Measurements from ENCODE around the gene PAQR6. TPM values are rescaled to one million over a fixed set of nuclear protein-coding genes. Genes with fewer than 3 reads are reported as not detected.

Gene PAQR6, protein sequence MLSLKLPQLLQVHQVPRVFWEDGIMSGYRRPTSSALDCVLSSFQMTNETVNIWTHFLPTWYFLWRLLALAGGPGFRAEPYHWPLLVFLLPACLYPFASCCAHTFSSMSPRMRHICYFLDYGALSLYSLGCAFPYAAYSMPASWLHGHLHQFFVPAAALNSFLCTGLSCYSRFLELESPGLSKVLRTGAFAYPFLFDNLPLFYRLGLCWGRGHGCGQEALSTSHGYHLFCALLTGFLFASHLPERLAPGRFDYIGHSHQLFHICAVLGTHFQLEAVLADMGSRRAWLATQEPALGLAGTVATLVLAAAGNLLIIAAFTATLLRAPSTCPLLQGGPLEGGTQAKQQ
- 1 to 10 TPM; 2.6 to 5.5 (median 3.5) TPM for total RNA-seq
- total RNA-seq (2013), result 1.4 TPM

DNA sequence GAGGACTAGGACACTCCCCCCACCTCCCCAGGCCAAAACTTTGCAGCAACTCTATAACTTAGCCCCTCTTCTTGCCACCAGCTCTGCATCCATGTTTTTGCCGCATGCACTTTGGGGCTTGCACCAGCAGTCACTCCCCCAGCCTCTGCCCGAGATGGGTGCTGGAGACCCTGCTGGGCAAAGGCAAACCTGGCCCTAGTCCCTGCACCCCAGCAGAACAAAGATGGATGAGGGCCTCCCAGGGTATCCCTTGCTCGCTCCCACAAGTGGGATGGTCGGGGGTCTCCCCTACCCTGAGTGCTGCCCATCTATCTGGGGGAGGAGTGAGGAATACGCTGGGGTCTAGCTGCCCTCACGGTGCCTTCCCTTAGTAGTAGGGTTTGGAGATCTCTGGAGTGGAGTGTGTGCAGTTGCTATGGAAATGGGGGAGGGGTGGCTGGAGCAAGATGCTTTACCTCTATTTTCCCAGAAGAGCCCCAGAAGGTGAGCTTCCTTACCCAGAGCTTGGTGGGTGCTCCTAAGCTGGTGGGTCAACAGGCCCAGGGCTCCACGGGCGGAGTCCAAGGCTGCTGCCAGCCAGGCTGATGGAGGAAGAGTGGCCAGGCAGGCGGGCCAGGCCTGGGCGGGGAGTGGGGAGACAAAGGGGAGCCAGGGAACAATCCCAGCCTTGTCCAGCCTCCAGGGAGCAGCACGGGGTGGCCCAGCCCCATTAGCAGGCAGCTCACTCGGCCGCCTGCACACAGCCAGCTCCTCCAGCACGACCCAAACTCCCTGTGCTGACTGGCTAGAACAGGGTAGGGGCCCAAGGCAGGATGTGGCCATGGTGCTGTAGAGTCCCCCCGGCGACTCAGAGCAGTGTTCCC lies at the start of gene PAQR6:
Gene PAQR6, minus strand, starts transcription at position 597 of the 863 bp plus-strand sequence. CDS start 1,325 bp downstream, outside the sequence.
- Histone ChIP-seq H3K27me3 (ENCODE audit: control insufficient read depth, insufficient read depth, low read length) (no peaks in the 10 kb centered on the region), H3K4me3 (ENCODE audit: low read length) (no peak within 1 kb of the TSS), H3K27ac (ENCODE audit: low read length) (no peak within 1 kb of the TSS), H3K36me3 (ENCODE audit: control insufficient read depth, insufficient read depth, low read length) (peaks cover 32% of the 10 kb centered on the region), H3K9me3 (ENCODE audit: control insufficient read depth, insufficient read depth, low read length) (no peaks in the 10 kb centered on the region), H3K4me1 (ENCODE audit: control insufficient read depth, insufficient read depth, low read length) (peaks cover 16% of the 10 kb centered on the region)
- intact Hi-C loops (cut with micrococcal nuclease), result no loop called here
- no peak for ATAC-seq
- no peaks in the 10 kb centered on the region for H3K27me3 Mint-ChIP-seq (ENCODE audit: low read depth in 2 of 2)
- H3K27ac Mint-ChIP-seq, result peak within 1 kb of the TSS; percentile 31 to 38
- peak within 1 kb of the TSS; percentile 37 for H3K4me3 Mint-ChIP-seq
- 89% methylated on average over 16 of the region's 16 CpGs for WGBS (ENCODE audit: insufficient coverage)
- H3K36me3 Mint-ChIP-seq, result no peaks in the 10 kb centered on the region
- no peaks in the 10 kb centered on the region for H3K9me3 Mint-ChIP-seq
- no peak for DNase-seq
- H3K4me1 Mint-ChIP-seq, result peaks cover 0 to 24% of the 10 kb centered on the region in 2 donors
- TF ChIP-seq, protein P1, sequence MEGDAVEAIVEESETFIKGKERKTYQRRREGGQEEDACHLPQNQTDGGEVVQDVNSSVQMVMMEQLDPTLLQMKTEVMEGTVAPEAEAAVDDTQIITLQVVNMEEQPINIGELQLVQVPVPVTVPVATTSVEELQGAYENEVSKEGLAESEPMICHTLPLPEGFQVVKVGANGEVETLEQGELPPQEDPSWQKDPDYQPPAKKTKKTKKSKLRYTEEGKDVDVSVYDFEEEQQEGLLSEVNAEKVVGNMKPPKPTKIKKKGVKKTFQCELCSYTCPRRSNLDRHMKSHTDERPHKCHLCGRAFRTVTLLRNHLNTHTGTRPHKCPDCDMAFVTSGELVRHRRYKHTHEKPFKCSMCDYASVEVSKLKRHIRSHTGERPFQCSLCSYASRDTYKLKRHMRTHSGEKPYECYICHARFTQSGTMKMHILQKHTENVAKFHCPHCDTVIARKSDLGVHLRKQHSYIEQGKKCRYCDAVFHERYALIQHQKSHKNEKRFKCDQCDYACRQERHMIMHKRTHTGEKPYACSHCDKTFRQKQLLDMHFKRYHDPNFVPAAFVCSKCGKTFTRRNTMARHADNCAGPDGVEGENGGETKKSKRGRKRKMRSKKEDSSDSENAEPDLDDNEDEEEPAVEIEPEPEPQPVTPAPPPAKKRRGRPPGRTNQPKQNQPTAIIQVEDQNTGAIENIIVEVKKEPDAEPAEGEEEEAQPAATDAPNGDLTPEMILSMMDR (IDR thresholded peaks at IDR 0.05), result no peak

DNA sequence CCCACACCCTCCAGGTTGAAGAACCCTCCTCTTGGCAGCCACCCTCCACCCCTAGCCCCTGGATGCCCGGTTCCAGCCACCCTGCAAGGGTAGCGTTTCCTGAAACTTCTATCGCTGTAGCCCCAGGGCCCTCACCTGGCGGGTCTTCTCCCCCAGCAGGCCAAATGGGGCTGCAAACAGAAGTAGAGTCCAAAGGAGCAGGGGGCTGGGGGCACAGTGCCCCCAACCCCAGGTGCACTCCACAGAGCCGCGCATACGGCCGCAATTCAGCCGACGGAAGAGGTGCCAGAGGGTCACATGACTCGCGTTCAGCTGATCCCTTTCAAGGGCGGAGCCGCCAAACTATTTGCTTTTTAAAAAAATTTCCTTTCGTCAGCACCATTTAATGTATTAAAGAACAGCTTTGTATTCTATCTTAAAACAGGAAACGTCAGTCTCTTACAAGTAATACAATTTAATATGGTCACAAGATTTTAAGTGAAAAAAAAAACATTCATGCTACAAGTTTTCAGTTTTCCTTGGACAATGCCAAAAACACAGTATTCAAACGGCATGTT lies 47.6 kb upstream of the PAQR6 start, which contains the start of gene GLMP:
Gene GLMP, minus strand, starts transcription at position 289 of the 557 bp plus-strand sequence. Its CDS starts 34 bp downstream, at position 255.
- peak within 1 kb of the TSS; percentile 56 for H3K4me3 ChIP-seq (ENCODE audit: low read length)
- no peak within 1 kb of the TSS for H3K27ac ChIP-seq (ENCODE audit: low read length)
- Mint-ChIP-seq H3K4me1 (peaks cover 6 to 32% of the 10 kb centered on the region in 2 donors), H3K27ac (peak within 1 kb of the TSS in 1 of 2 donors; percentile 81), H3K36me3 (no peaks in the 10 kb centered on the region), H3K9me3 (no peaks in the 10 kb centered on the region), H3K27me3 (ENCODE audit: low read depth in 2 of 2) (no peaks in the 10 kb centered on the region), H3K4me3 (peak within 1 kb of the TSS; percentile 85)
- no peaks in the 10 kb centered on the region for H3K36me3 ChIP-seq (ENCODE audit: control insufficient read depth, insufficient read depth, low read length)
- DNase-seq (peak; percentile 49 to 79), ATAC-seq (peak; percentile 67 to 76 (median 76))
- peaks cover 24% of the 10 kb centered on the region for H3K4me1 ChIP-seq (ENCODE audit: control insufficient read depth, insufficient read depth, low read length)
- intact Hi-C loops (cut with micrococcal nuclease), result no loop called here
- WGBS (ENCODE audit: insufficient coverage), result under 1% methylated on average over 16 of the region's 17 CpGs
- H3K27me3 ChIP-seq (ENCODE audit: control insufficient read depth, insufficient read depth, low read length), result no peaks in the 10 kb centered on the region
- TF ChIP-seq, protein P1 (IDR thresholded peaks at IDR 0.05), result no peak
- no peaks in the 10 kb centered on the region for H3K9me3 ChIP-seq (ENCODE audit: control insufficient read depth, insufficient read depth, low read length)

DNA sequence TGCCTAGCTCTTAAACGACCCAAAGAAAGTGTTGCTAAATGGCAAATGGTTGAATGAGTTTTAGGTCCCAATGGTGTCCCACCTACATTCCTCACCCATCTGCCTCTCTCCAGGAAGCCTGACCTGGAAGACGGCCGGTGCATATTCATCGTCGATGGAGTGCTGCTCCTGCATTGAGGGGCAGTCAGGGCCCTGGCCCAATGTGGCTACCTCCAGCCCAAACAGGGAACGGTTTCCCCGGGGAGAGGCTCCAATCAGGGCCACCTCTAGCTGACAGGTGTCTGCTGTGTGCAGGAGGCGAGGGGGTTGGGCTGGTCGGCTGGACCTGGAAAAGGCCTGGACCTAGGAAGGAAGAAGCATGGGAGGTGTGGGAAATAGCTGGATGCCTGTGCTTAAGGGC lies 46.0 kb upstream of the PAQR6 start:
- no peak overlapping the region for H3K27ac Mint-ChIP-seq

More for the DNA sequence above, 46.0 kb upstream of the PAQR6 start:
- TF ChIP-seq, protein P1 (IDR thresholded peaks at IDR 0.05), result no peak
- ATAC-seq (no peak), DNase-seq (no peak)
- H3K4me3 Mint-ChIP-seq, result no peak overlapping the region
- Histone ChIP-seq H3K4me3 (ENCODE audit: low read length) (no peak overlapping the region), H3K27me3 (ENCODE audit: control insufficient read depth, insufficient read depth, low read length) (no peaks in the 10 kb centered on the region), H3K4me1 (ENCODE audit: control insufficient read depth, insufficient read depth, low read length) (peaks cover 24% of the 10 kb centered on the region), H3K9me3 (ENCODE audit: control insufficient read depth, insufficient read depth, low read length) (no peaks in the 10 kb centered on the region), H3K36me3 (ENCODE audit: control insufficient read depth, insufficient read depth, low read length) (no peaks in the 10 kb centered on the region), H3K27ac (ENCODE audit: low read length) (no peak overlapping the region)
- H3K9me3 Mint-ChIP-seq, result no peaks in the 10 kb centered on the region
- peaks cover 6 to 32% of the 10 kb centered on the region in 2 donors for H3K4me1 Mint-ChIP-seq
- H3K36me3 Mint-ChIP-seq, result no peaks in the 10 kb centered on the region
- intact Hi-C loops (cut with micrococcal nuclease), result no loop called here
- no peaks in the 10 kb centered on the region for H3K27me3 Mint-ChIP-seq (ENCODE audit: low read depth in 2 of 2)
- WGBS (ENCODE audit: insufficient coverage), result 96% methylated on average over 8 of the region's 9 CpGs
